GM19025 (cell line): ENCODE results near the gene NEDD4.
"Not testable (repeated sequence)": the region's sequence is repeated elsewhere in the genome, so short reads cannot be mapped to it uniquely, and the experiment has no call there.

Experiments
- ATAC-seq: cut with Tn5 transposase; IDR thresholded peaks from one replicate; pipeline ENCODE4 v1.9.1; 2021; ENCODE audit warnings: mild to moderate bottlenecking, low read depth, moderate library complexity; ENCODE audit not compliant: unreplicated experiment

Gene NEDD4

DNA sequence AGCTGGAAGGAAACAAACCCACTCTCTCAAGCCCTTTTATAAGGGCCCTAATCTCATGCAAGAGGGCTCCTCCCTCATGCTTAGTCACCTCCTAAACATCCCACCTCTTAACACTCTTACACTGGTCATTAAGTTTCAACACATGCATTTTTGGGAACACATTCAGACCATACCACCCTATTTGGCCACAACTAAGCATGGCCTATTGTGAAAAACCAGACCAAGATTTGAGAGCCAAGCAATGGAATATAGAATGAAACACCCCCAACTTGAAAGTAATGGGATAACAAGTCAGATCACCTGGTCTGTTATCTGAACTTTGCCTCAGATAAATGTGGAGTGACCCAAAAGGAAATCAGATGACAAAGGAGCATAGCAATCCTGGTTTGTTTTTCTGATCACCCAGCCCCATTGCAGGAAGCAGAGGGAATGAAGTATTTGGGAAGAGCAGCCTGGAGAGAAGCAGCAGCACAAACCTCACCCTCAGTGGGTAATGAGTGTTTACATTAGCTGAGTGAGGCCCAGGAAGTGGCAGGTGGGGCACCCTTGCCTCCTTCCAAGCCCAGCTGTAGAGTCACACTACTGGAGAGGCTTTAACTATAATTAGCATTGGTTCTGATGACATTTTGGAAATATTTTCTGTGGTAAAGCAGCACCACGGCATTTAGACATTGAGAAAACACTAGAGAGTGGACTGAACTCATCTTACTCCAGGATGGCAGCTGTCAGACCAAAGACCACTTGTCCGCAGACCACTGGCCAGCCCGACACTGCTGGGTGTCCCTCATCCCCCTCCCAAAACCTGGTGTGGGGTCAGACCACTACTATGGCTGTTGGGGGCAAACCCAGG is 201.6 kb downstream of the NEDD4 start:
- ATAC-seq = no peak

DNA sequence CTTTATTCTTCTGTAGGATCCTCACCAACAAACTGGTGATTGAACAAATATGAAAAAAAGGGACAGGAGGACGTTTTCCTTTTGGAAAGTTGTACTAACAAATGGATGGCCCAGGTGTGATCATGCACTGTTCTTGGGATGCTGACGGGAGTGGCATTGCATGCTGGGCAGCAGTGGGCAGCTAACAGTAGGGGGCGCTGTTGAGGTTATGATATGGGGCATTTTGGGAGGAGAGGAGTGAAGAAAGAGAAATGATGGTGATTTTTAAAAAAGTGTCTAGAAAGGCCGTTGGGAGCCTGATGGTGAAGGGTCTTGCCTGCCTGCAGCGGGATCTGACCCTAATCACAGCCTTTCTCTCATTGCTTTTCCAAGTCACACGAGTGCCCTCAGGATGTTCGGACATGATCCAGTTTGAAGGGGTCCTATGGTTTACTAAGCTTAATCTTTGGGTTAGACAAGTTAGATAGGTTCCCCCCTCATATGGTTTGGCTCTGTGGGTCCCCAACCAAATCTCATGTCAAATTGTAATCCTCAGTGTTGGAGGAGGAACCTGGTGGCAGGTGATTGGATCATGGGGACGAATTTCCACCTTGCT is 204.2 kb downstream of the NEDD4 start:
- no peak for ATAC-seq

DNA sequence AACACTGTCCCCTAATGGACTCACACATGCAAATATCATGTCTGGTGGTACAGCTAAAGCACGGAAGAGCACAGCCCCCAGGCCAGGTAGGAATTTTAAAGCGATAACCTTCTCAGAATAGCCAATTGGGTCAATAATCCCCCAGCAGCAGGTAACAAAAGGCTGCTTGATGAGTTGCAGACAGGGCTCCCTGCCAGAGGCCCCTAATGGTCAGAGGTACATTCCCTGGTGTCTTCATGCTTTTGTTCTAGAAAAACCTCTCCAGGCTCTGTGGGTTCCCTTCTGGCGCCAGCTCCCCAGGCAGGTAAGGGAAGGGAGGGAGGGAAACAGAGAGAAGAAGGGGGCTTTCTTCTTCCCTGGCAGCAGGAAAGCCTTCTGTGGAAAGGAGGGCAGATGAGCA is 207.1 kb downstream of the NEDD4 start:
- no peak for ATAC-seq

DNA sequence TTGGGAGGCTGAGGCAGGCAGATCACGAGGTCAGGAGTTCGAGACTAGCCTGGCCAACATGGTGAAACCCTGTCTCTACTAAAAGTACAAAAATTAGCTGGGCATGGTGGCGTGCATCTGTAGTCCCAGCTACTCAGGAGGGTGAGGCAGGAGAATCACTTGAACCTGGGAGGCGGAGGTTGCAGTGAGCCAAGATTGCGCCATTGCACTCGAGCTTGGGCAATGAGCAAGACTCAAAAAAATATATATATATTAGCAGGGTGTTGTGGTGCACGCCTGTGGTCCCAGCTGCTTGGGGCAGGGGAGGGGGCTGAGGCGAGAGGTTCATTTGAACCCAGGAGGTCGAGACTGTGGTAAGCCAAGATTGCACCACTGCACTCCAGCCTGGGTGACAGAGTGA is 207.8 kb downstream of the NEDD4 start:
- ATAC-seq = not testable (repeated sequence)

DNA sequence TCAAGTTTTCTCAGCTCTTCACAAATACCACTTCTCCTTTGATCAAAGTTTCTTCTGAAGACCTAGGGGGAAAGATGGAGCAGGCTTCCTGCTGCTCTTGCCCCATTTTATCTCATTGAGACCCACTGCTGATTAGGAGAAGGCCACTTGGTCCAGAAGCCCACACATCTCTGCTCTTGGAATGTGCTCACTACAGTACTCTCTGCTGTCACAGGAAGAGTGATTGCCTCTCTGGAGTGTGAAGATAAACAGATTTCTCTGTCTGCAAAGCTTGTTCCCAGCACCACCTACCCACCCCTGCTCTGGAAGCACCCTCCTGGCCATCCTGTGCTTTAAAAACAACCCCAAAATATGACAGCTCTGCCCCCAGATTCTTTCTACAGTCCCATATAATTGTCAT is 209.1 kb downstream of the NEDD4 start:
- no peak for ATAC-seq

DNA sequence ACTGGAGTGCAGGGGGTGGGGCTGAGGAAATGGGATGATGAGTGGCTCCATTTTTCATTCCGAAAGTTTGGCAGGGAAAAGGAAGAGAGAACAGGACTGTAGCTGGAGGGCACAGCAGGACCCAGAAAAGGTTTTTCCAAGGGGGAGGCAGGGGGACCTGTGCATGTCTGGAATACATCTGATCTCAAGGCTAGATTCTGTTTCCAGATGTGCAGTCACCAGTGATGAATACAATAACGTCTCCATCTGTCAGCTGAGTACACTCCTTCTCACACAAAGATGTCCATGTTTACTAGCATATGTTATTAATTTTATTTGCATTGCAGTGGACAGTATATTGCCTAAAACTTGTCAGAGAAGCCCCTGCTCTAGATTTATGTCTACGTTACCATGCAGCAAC is 210.5 kb downstream of the NEDD4 start:
- ATAC-seq = no peak

DNA sequence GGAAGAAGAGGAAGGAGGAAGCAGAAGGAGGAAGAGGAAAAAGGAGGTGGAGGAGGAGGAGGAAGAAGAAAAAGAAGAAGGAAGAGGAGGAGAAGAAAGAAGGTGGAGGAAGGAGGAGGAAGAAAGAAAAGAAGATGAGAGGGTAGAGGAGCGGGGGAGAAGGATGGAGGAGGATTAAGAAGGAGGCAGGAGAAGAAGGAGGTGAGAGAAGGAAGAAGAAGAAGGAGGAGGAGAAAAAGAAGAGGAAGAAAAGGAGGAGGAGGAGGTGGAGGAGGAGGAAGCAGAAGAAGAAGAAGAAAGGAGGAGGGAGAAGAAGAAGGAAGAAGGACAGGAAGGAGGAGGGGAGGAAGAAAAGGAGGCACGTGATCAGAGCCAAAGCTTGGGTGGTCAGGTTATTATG is 213.1 kb downstream of the NEDD4 start:
- no peak for ATAC-seq

DNA sequence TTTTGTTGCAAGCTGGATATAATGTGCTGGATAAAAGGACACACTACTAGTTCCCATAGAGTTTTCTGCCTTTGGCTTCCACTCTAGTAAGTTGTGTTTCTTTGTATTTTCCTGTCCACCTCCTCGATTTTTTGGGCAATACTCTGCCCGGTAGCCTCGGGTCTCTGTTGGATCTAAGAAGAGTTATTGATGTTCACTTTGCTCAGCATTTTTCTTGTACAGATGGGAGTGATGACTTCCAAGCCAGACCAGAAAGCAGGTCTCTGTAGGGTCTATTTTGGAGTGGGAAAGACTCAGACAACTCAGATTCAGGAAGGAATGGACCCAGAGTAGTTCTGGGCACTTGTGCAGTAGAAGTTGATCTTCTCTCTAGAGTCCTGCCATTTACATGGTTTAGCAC is 214.5 kb downstream of the NEDD4 start:
- ATAC-seq = no peak
